ENCODE data around the gene DIDO1. TPM values are rescaled to one million over a fixed set of nuclear protein-coding genes. Genes with fewer than 3 reads are reported as not detected.

The DIDO1 gene
- total and polyA plus RNA-seq, 9 of the 15 experiments (the other 6 are each of a cell fraction or from before 2014, with no cell fraction given), result 4.4 to 46.8 (median 31.2) TPM

DNA sequence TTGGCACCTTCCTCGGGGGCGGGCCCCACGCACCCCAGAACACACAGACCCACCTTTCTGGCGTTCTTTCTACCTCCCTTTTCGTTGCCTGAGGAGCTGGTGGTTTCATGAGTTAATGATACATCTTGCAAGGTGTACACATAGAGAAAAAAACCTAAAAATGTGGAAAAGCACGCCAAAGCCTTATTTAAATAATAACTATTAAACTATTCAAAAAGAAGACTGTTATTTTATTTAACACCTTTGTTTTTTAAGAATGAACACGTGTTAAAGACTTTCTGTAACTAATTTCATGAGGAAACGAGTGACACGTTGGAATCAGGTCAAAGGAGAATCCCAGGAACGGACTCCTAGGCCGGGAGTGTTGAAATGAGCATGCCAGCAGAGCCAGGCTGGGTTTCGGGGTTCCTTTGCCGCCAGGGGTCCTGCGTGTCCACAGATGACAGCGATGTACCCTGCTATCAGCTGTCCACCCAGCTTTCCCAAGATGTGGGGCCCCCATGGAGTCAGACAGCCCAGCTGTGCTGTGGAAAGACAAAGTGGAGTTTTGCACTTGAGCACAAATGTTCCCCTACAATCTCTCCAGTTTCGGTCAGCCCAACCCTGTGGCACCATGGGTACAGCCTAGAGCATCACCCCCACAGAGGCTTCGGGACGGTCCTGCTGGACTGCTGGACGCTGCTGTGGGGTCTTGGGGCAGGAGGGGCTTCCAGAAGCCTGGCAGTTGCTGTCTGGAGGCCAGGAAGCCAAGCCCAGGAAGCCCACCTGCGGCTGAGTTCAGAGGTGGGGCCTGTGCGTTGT, 42.3 kb upstream of the DIDO1 start (continued):
- TF ChIP-seq POLR2B (IDR thresholded peaks at IDR 0.05; ENCODE audit: low read depth, partially characterized antibody), result no peak
- no peak for TF ChIP-seq ZNF143 (CRISPR knock-in tag; IDR thresholded peaks at IDR 0.05)
- TF ChIP-seq SMARCE1 (IDR thresholded peaks at IDR 0.05), result no peak
- TF ChIP-seq, protein P1, sequence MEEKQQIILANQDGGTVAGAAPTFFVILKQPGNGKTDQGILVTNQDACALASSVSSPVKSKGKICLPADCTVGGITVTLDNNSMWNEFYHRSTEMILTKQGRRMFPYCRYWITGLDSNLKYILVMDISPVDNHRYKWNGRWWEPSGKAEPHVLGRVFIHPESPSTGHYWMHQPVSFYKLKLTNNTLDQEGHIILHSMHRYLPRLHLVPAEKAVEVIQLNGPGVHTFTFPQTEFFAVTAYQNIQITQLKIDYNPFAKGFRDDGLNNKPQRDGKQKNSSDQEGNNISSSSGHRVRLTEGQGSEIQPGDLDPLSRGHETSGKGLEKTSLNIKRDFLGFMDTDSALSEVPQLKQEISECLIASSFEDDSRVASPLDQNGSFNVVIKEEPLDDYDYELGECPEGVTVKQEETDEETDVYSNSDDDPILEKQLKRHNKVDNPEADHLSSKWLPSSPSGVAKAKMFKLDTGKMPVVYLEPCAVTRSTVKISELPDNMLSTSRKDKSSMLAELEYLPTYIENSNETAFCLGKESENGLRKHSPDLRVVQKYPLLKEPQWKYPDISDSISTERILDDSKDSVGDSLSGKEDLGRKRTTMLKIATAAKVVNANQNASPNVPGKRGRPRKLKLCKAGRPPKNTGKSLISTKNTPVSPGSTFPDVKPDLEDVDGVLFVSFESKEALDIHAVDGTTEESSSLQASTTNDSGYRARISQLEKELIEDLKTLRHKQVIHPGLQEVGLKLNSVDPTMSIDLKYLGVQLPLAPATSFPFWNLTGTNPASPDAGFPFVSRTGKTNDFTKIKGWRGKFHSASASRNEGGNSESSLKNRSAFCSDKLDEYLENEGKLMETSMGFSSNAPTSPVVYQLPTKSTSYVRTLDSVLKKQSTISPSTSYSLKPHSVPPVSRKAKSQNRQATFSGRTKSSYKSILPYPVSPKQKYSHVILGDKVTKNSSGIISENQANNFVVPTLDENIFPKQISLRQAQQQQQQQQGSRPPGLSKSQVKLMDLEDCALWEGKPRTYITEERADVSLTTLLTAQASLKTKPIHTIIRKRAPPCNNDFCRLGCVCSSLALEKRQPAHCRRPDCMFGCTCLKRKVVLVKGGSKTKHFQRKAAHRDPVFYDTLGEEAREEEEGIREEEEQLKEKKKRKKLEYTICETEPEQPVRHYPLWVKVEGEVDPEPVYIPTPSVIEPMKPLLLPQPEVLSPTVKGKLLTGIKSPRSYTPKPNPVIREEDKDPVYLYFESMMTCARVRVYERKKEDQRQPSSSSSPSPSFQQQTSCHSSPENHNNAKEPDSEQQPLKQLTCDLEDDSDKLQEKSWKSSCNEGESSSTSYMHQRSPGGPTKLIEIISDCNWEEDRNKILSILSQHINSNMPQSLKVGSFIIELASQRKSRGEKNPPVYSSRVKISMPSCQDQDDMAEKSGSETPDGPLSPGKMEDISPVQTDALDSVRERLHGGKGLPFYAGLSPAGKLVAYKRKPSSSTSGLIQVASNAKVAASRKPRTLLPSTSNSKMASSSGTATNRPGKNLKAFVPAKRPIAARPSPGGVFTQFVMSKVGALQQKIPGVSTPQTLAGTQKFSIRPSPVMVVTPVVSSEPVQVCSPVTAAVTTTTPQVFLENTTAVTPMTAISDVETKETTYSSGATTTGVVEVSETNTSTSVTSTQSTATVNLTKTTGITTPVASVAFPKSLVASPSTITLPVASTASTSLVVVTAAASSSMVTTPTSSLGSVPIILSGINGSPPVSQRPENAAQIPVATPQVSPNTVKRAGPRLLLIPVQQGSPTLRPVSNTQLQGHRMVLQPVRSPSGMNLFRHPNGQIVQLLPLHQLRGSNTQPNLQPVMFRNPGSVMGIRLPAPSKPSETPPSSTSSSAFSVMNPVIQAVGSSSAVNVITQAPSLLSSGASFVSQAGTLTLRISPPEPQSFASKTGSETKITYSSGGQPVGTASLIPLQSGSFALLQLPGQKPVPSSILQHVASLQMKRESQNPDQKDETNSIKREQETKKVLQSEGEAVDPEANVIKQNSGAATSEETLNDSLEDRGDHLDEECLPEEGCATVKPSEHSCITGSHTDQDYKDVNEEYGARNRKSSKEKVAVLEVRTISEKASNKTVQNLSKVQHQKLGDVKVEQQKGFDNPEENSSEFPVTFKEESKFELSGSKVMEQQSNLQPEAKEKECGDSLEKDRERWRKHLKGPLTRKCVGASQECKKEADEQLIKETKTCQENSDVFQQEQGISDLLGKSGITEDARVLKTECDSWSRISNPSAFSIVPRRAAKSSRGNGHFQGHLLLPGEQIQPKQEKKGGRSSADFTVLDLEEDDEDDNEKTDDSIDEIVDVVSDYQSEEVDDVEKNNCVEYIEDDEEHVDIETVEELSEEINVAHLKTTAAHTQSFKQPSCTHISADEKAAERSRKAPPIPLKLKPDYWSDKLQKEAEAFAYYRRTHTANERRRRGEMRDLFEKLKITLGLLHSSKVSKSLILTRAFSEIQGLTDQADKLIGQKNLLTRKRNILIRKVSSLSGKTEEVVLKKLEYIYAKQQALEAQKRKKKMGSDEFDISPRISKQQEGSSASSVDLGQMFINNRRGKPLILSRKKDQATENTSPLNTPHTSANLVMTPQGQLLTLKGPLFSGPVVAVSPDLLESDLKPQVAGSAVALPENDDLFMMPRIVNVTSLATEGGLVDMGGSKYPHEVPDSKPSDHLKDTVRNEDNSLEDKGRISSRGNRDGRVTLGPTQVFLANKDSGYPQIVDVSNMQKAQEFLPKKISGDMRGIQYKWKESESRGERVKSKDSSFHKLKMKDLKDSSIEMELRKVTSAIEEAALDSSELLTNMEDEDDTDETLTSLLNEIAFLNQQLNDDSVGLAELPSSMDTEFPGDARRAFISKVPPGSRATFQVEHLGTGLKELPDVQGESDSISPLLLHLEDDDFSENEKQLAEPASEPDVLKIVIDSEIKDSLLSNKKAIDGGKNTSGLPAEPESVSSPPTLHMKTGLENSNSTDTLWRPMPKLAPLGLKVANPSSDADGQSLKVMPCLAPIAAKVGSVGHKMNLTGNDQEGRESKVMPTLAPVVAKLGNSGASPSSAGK (IDR thresholded peaks at IDR 0.05), result no peak
- no peak for TF ChIP-seq STAG1 (CRISPR knock-in tag; IDR thresholded peaks at IDR 0.05; ENCODE audit: borderline replicate concordance)
- no peak for TF ChIP-seq ZNF212 (CRISPR knock-in tag; IDR thresholded peaks at IDR 0.05)
- TF ChIP-seq FOXP1 (CRISPR knock-in tag; IDR thresholded peaks at IDR 0.05), result no peak
- no peak for TF ChIP-seq TCF7 (IDR thresholded peaks at IDR 0.05; ENCODE audit: borderline replicate concordance)
- TF ChIP-seq ELF4 (CRISPR knock-in tag; IDR thresholded peaks at IDR 0.05), result no peak

Data from K562 (cell line).